UCSD-AML1 (cell line): ENCODE results near the gene SERPINI2.
A peak's percentile ranks its signal among the peaks of the same experiment; 100 is the strongest.

Experiments used
- DNase-seq: peaks from one replicate; lab custom pipeline; 2025; ENCODE audit not compliant: unreplicated experiment; lab: John Stamatoyannopoulos, UW

SERPINI2 gene, protein sequence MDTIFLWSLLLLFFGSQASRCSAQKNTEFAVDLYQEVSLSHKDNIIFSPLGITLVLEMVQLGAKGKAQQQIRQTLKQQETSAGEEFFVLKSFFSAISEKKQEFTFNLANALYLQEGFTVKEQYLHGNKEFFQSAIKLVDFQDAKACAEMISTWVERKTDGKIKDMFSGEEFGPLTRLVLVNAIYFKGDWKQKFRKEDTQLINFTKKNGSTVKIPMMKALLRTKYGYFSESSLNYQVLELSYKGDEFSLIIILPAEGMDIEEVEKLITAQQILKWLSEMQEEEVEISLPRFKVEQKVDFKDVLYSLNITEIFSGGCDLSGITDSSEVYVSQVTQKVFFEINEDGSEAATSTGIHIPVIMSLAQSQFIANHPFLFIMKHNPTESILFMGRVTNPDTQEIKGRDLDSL

DNA sequence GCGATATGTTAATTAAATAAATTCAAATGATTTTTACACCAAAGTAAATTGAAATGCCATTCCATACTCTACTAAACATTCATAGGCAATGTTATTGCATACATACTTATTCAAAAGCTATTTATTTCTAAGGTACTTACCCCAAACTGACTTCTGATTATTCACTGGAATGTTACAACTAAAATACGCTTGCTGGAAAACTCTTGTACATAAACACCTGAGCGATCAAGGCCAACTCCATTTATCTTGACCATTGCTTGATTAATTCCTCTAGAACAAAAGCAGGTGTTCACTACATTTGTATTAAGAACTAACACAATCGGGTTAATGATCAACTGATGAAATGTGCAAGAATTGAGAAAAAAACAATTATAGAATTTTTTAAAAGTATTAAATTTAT lies at the start of gene SERPINI2:
Gene SERPINI2 (minus strand): TSS at position 180 of the 400 bp plus-strand sequence. CDS start 2,208 bp downstream, outside the sequence.
- no peak for DNase-seq

DNA sequence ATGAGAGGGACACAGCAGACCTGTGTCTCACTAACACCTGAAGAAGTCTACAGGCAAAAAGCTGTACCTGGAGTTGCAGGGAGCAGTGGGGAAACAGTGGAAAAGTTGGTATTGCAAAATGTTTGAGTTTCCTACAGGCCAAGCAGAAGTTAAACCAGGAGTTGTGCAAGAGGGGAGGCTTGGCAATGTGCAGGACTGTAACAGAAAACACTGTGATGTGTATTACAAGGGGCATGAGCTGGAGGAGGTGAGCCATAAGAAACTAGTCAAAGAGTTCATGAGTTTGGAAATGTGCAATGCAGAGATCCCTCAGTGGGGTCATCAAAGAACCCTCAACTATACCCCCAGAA lies 47.1 kb upstream of the SERPINI2 start:
- DNase-seq = no peak

DNA sequence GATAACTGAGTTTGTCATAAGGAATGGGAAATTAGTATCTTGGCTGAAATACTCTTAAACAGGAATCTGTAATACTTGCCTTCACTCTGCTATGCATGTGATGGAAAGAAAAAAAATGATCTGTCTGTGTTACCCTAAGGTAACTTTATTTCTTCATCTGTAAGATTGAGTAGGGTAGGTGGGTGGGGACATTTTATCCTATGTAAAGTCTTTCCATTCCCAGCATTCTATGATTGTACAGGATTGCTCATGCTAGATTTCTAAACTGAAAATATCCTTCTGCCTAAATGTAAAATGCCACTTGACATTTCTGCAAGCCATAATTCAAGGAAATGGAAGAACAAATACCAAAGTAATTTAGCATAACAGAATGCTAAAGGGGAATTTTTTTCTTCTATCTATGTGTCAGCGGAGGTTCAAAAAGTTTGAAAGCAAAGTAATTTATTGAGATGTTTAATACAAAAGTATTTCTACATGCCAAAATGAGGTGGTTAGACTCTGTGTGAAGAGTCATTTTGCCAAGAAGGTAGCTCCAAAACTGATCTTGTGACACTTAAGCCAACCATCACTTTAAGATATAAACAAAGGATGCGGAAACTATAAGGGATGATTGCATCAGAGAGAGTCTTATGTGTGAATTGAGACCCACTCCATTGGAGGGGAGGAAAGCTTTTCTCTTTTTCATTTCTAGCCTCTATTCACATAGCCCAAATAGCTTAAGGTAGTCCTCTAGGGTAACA lies 46.6 kb upstream of the SERPINI2 start:
- no peak for DNase-seq

DNA sequence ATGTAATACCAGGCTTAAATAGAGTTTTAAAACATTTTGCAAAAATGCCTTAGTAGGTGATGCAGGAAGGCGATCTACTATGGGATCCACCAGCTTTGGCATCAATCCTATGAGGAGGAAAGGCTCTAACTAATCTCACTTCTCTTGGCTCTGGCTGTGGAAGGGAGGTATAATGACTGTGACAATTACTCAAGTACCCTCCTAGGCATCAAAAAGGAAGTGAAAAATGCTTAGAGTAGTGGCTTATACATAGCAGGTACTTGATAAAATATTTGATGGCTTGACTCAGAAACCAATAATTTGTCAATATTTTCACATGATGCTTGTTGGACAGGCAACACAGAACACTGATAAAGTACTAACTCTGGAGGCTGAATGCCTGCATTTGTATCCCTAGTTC lies 34.1 kb upstream of the SERPINI2 start:
- no peak for DNase-seq

DNA sequence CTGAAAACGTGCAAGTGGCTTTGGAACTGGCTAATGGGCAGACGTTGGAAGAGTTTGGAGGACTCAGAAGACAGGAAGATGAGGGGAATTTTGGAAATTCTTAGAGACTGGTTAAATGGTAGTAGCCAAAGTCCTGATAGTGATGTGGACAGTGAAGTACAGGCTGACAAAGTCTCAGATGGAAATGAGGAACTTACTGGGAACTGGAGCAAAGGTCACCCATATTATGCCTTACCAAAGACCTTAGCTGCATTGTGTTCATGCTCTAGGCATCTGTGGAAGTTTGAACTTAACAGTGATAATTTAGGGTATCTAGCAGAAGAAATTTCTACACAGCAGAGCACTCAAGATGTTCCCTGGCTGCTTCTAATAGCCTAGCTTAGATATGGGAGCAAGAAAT lies 28.6 kb upstream of the SERPINI2 start:
- DNase-seq = no peak

DNA sequence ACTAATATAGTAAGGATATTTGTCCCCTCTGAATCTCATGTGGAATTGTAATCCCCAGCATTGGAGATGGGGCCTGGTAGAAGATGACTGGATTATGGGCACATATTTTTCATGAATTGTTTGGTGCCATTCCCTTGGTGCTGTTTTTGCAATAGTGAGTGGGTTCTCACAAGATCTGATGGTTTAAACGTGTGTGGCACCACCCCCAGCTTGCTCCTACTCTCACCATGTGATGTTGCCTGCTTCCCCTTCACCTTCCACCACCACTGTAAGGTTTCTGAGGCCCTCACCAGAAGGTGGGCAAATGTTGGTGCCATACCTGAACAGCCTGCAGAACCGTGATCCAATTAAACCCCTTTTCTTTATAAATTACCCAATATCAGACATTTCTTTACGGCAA lies 28.1 kb upstream of the SERPINI2 start:
- no peak for DNase-seq

DNA sequence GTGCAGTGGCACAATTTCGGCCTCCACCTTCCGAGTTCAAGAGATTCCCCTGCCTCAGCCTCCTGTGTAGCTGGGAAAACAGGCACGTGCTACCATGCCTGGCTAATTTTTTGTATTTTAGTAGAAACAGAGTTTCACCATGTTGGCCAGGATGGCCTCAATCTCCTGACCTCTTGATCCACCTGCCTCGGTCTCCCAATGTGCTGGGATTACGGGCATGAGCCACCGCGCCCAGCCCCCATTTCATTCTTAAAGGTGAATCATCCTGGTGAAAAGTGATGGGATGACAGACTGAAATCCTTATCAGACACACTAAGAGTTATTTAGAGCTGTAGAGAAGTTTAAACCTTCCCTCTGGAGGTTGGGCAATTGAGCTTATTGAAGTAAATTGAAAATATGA lies 24.1 kb upstream of the SERPINI2 start:
- no peak for DNase-seq

DNA sequence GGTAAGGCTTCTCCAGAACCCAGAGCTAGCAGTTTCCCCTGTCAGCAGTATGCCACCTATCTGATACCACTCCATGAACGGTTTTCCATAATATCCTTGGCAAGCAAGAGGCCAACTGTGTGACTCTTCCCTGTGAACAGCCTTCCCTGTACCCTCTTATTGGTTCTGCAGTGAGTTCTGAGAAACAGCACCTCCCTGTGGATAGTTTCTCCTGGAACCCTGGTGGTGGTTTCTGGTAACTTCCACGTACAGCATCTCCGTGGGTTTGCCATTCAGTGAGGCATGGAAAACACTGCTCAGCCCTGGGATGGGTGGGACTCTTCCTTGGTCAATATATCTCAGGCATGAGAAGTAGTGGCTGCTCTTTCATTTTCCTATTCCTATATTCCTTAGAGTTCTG lies 19.4 kb upstream of the SERPINI2 start:
- DNase-seq = peak; percentile 8

DNA sequence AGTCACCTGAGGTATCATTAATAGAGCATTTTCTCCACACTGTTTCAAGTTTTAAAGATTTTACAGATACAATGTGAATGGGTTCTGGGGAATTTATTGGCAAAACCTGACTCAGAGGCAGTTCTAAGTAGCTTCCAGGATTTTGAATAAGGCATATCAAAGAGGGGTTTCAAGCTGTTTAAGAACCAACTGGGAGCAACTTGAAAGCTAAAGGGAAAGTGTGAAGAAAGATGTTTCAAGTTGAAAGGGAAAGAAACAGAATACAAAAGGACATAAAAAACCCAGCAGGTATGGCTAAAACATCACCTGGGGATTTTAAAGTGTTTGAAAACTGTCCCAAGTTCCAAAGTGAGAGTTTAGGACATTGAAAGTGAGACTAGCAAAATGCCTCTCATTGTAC lies 17.8 kb upstream of the SERPINI2 start:
- no peak for DNase-seq

DNA sequence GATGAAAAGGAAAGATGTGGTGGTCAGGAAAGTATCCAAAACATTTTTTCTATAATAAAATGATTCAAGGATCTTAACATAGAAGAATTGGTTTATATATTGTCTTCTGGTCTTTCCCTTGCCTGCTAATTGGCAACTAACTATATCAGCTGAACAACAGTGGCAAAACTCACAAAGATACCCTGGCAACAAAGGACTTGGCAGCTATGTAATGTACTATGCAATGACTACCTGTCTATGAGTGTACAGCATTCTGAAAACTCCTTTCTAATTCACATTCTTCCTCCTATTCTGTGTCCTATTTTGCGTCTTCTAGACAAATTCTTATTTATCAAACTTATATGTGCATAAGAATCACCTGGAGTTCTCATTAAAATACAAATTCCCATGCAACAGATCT lies 15.7 kb upstream of the SERPINI2 start:
- no peak for DNase-seq

DNA sequence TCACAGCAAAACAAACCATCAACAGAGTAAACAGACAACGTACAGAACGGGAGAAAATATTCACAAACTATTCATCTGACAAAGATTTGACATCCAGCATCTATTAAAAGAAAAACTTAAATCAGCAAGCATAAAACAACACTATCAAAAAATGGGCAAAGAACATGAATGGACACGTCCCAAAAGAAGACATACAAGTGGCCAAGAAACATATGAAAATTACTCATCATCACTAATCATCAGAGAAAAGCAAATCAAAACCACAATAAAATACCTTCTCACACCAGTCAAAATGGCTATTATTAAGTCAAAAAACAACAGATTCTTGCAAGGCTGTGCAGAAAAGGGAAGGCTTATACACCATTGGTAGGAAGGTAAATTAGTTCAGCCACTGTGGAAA lies 13.7 kb upstream of the SERPINI2 start:
- DNase-seq = no peak

DNA sequence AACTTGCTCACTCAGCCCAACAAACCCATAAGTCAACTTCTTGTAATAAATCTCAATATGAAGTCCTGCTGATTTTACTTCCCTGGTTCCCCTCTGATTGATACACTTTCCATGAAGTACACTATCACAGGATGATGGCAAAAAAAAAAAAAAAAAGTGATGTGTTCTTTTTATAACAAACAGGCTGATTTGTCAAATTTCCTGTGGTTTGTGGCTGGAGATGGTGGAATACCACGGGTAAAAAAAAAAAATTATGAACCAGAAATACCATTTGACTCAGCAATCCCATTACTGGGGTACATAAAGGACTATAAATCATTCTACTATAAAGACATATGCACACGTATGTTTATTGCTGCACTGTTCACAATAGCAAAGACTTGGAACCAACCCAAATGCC lies 10.7 kb upstream of the SERPINI2 start:
- DNase-seq = no peak

DNA sequence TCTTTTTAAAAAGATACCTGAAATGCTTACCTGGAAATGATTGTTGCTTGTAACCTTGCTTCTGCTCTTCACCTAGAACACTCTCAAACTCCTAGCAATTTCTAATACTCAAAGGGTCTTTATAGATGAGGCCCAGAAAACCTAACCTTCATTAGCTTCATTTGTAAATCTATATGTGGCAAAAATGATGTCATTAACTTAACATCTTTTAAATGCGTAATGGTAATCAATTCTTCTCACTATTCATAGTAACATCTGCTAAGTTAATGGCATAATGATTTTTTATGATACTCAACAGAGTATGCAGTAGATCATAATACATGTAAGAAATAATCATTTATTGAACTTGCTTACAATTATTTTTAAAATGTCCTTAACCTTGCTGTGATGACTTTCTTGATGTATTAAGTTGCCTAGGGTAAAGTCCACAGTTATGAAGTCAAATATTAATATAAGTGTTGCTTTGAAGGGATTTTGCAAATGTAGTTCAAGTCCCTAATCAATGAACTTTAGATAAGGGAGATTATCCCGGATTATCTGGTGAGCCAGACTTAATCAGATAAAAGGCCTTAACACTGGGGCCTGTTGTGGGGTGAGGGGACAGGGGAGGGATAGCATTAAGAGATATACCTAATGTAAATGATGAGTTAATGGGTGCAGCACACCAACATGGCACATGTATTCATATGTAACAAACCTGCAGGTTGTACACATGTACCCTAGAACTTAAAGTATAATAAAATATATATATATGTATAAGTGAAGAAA lies 10.1 kb upstream of the SERPINI2 start:
- DNase-seq = no peak

DNA sequence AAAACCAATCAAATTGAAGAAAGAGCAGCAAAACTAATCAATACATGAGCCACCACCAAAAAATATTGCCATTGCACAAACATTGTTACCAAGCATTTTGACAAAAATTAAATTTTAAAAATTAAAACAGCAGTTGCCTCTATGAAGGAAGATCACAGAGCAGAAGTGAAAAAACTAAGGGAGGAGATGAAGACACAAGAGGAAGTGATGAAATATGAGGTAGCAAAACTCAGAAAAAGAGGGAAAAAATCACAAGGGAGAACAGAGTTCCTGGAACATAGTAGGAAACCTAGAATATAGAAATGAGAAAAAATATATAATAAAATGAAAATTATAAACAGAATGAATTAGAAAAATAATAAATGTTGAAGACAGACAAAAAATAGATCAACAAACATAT lies 7.3 kb upstream of the SERPINI2 start:
- no peak for DNase-seq

DNA sequence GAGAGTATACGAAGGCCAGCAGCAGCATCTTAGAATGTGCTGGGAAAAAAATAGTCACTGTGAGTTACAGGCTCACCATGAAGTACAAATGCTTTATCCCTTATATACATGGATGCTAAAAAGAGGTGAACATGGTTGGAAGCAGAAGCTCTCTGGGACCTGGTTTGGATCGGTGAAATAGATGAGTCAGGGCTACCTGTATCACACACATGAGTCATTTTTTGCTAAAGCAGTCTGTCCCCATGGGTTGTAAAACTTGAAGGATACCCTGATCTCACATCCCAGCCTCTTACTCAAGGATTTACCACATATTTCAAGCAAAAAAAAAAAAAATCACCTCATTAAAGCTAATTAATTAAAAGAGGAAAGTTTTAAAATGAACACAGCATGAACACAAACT lies 6.9 kb upstream of the SERPINI2 start:
- no peak for DNase-seq

DNA sequence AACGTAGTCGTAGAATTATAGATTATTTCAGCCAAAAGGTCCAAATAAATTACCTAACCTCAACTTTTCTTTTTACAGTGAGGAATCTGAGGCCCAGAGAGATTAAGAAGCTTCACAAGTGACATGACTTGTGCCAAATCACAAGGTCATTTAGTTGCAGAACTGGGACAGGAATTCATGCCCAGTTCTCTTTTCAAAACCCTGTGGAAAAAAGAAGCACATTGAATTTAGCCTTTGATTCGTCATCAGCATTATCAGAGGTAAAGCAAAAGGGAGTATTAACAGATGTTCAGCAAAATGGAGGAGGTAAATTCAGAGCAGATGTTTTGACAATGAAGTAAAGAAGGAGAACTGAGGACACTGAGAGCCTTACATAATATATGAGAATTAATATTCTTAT lies 4.5 kb downstream of the SERPINI2 start:
- no peak for DNase-seq

DNA sequence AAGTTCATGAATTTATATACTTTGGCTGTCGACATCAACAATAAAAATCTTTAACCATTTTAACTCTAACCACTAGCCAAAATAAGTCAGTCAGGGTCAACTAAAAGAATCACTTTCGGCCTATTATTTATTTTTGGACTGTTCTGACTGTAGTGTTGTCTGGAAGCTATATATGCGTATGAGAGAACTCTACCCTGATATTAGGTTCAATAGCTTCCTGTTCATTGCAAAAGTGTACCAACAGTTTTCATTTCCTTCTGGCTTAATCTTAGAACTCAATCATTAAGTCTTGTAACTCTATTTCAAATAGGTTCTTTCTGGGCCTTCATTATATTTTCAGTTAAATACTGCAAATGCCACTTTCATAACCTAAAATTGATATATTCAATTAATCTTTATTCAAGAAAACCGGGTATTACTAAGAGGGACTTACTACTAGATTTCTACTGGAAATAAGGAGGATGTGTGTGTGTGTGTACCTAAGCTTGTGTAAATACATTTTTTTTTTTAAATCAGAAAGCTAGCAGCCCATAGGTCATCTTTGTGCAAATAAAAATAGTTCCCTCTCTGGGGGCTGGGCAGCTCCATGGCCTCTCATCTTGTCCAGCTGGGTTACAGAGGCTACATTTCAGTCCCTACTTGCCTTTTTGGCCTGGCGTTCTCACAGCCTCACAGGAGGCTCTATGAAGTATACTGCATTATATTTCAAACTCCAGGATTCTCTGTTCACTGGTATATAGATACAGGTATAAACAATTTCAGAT lies 5.8 kb downstream of the SERPINI2 start:
- no peak for DNase-seq

DNA sequence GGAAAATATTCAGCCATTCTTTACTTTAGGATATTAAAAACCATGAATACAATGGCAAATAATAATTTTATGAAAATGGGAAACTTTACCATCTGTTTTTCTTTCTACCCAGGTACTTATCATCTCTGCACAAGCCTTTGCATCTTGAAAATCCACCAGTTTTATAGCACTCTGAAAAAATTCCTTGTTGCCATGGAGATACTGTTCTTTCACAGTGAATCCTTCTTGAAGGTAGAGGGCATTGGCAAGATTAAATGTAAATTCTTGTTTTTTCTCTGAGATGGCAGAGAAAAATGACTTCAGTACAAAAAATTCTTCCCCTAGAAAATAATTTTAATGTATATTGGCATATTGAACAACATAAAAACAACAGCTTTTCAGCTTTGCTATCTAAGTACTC lies 6.9 kb downstream of the SERPINI2 start:
- no peak for DNase-seq

DNA sequence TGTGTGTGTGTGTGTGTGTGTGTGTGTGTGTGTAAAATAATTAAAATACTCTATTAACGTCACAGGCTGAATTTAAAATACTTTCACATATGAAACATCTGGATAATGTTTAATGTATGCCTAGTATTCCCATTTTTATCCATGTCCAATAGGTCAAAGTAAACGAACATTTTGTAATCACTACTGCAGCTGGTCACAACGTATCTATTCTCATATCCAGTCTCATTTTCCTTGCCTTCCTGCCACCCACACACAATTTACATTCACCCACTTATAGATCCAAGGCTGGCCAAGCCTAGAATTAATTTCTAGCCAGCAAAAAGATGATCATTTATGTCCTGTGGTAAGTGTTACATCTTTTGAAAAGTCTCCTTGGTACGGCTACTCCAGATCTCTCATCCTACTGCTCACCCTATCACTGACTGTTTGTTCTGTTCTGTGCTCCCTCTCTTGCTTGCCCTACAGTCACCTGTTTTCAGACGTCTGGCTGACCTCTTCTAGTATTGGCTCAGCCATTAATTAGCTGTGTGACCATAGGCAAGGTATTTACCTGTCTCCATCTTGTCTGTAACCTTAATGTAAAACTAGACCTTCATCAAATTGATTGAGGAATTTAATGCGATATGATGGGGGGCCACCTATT lies 17.6 kb downstream of the SERPINI2 start:
- DNase-seq = no peak

DNA sequence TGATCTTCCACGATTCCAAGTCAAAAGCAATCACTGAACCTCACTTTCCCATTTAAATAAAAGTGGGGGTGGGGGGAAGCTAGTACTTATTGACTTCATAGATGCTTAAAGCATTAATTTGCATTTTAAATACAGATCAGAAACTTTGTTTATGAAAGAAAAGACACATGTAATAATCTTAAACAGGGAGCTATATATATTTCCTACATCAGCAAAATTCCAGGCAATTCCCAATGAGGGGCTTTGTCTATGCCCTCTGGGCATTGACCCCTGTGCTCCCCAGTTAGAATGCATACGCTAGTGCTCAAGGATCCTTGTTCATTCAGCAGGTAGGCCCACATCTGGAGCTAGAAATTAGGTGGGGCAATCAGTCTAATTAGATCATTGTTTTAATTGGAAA lies 20.0 kb downstream of the SERPINI2 start:
- no peak for DNase-seq

DNA sequence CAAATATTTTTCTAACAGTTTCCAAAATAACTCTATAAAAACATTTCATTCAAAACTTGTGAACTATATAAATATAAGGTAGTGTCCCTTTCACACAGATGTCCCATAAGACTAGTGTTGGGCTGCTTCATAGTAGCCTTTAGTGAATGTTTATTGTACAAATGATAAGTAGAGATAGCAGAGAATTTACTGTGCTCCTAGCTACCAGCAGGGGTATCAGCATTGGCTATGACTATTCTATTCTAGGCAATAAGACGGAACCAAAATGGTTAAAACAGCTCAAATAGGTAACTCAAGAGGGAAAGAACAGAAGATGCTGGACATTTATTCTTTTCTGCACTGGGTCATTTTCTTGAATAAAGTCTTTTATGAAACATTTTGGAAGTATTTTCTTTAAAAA lies 22.6 kb downstream of the SERPINI2 start:
- DNase-seq = no peak
